ENCODE data around the gene FAM43B. TPM values are rescaled to one million over a fixed set of nuclear protein-coding genes. Genes with fewer than 3 reads are reported as not detected.
A peak's percentile ranks its signal among the peaks of the same experiment; 100 is the strongest.

The FAM43B gene
- polyA plus RNA-seq, 2 of the 4 experiments (the other 2 are of a cell fraction), result 0.76 to 6.9 TPM

DNA sequence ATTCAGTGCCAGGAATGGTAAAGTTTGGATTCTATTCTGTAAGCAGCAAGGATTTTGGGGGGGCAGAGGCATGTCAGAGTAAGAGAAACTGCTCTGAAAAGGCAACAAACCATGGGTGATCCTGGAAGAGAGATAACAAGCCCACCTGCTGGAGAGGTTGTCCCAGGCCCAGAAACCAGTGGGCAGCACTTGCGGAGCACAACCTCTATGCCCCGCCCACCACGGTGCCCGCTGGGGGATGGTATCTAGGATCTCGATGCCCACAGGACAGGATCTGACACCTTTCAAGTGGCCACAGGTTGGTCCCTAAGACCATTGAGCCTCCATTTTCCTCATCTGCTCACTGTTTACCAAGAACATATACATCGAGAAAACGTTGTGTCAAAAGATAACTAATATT, 24.2 kb upstream of the FAM43B start:
- TF ChIP-seq CHD4 (IDR thresholded peaks at IDR 0.05; ENCODE audit: borderline replicate concordance) (no peak), RAD21 (conservative IDR thresholded peaks at IDR 0.05 in 1 of 2, IDR thresholded peaks at IDR 0.05 in 1 of 2) (no peak), EHF (CRISPR knock-in tag; IDR thresholded peaks at IDR 0.05) (no peak)
- TF ChIP-seq, protein P1, sequence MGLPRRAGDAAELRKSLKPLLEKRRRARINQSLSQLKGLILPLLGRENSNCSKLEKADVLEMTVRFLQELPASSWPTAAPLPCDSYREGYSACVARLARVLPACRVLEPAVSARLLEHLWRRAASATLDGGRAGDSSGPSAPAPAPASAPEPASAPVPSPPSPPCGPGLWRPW (IDR thresholded peaks at IDR 0.05), result no peak
- 39% methylated on average over 7 of the region's 7 CpGs for WGBS (ENCODE audit: missing lambda C conversion rate)
- H3K4me1 ChIP-seq, result peaks cover 7% of the 10 kb centered on the region; the same call in 1 of the 3 replicates
- no peaks in the 10 kb centered on the region for H3K9me3 ChIP-seq
- H3K27ac ChIP-seq, result no peak overlapping the region
- DNase-seq (ENCODE audit: low read depth in 1 of 2, low spot score in 1 of 2) (no peak), ATAC-seq (no peak), FAIRE-seq (no peak)
- no peak overlapping the region for H3K4me2 ChIP-seq
- H3K4me3 ChIP-seq, result no peak overlapping the region
- CTCF ChIA-PET, result interaction anchor here (1.2 kb wide), 1 partner anchor 112 kb away, joined by 3 read pairs; no protein-coding TSS in a partner anchor
- POLR2A ChIA-PET, result no interaction called here

DNA sequence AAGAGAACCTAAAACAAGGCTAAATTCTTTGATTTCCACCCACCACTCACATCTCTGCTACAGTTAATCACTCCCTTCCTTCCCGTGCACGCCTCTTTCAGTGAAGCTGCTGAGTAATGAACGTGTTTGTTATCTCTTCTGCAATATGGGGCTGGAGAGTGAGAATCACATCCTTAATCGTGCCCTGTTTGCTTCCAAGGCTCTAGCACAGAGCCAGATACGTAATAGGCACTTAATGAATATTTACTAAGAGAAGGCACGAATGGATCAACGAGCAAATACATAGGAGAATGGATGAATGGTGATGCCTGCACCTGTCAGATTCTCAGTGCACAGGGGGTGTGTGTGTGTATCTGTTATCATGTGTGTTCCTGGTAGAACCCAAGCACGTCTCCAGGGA, 22.1 kb upstream of the FAM43B start:
- Histone ChIP-seq H3K9me3 (no peaks in the 10 kb centered on the region), H3K4me1 (peaks cover 7% of the 10 kb centered on the region; the same call in 1 of the 3 replicates), H3K4me3 (no peak overlapping the region), H3K27ac (no peak overlapping the region), H3K4me2 (no peak overlapping the region)
- WGBS (ENCODE audit: missing lambda C conversion rate), result 50% methylated on average over 8 of the region's 8 CpGs
- ATAC-seq (no peak), DNase-seq (ENCODE audit: low read depth in 1 of 2, low spot score in 1 of 2) (no peak), FAIRE-seq (no peak)
- ChIA-PET POLR2A (no interaction called here), CTCF (interaction anchor here (1.1 to 1.5 kb wide), 2 partner anchors 45 to 109 kb away, joined by 3 to 4 read pairs; no protein-coding TSS in a partner anchor)
- TF ChIP-seq FOXS1 (CRISPR knock-in tag; IDR thresholded peaks at IDR 0.05) (no peak), HOXB13 (CRISPR knock-in tag; IDR thresholded peaks at IDR 0.05; ENCODE audit: low read depth) (no peak), CBX8 (IDR thresholded peaks at IDR 0.05) (no peak), JUN (IDR thresholded peaks at IDR 0.05) (no peak), CHD2 (IDR thresholded peaks at IDR 0.05; ENCODE audit: low read length, partially characterized antibody) (no peak), ZNF302 (CRISPR knock-in tag; IDR thresholded peaks at IDR 0.05) (no peak), HOXA7 (CRISPR knock-in tag; IDR thresholded peaks at IDR 0.05) (no peak)
- TF ChIP-seq, protein P2, sequence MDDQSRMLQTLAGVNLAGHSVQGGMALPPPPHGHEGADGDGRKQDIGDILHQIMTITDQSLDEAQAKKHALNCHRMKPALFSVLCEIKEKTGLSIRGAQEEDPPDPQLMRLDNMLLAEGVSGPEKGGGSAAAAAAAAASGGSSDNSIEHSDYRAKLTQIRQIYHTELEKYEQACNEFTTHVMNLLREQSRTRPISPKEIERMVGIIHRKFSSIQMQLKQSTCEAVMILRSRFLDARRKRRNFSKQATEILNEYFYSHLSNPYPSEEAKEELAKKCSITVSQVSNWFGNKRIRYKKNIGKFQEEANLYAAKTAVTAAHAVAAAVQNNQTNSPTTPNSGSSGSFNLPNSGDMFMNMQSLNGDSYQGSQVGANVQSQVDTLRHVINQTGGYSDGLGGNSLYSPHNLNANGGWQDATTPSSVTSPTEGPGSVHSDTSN (IDR thresholded peaks at IDR 0.05), result no peak

DNA sequence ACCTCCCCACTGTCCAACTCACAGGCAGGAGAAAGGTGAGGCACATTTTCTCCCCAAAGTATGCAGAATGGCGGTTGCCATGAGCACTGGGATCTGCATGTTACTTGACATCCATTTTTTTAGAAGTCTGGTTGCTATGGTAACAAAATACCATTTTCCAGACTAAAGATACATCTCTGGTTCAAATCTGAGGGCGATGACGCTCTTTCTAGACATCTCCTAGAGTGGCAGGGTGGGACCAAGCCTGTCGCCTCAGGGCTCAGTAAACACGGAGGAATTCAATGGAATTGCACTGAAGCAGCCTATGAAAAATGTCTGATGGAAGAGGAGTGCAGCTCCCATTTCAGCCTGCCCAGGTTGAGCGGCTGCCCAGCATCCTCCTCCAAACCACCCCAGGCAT, 21.5 kb upstream of the FAM43B start:
- Histone ChIP-seq H3K4me2 (no peak overlapping the region), H3K27ac (no peak overlapping the region), H3K4me3 (no peak overlapping the region), H3K9me3 (no peaks in the 10 kb centered on the region), H3K4me1 (peaks cover 7% of the 10 kb centered on the region; the same call in 1 of the 3 replicates)
- FAIRE-seq, result no peak
- POLR2A ChIA-PET, result no interaction called here
- no peak for TF ChIP-seq RAD21 (conservative IDR thresholded peaks at IDR 0.05 in 1 of 2, IDR thresholded peaks at IDR 0.05 in 1 of 2)
- no peak for TF ChIP-seq BHLHE40 (IDR thresholded peaks at IDR 0.05; ENCODE audit: low read depth, low read length)
- TF ChIP-seq FOSB (CRISPR knock-in tag; IDR thresholded peaks at IDR 0.05), result no peak
- peak; percentile 10 to 53 for DNase-seq (ENCODE audit: low read depth in 1 of 2, low spot score in 1 of 2)
- CTCF ChIA-PET, result interaction anchor here (1.5 kb wide), 1 partner anchor 44 kb away, joined by 3 read pairs; no protein-coding TSS in a partner anchor
- 23% methylated on average over 6 of the region's 6 CpGs for WGBS (ENCODE audit: missing lambda C conversion rate)
- peak; percentile 71 to 73 for ATAC-seq

DNA sequence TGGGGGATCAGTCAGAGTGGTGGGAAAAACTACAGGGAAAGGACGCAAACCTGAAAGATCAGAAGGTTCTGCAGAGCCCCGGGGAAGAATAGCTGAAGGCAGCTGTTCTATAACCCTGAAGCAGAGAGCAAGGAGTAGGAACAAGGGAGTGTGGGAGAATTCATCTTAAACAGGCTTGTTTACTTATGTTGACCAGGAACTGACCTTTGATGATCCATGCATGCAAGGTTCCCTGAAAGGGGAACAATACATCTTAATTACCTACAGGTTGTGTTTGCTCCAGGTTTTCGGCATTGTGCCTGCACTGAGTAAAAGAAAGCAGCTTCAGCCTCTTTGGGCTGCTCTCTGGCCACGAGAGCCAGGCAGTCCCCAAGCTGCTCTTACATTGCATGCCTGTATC, 18.7 kb upstream of the FAM43B start:
- DNase-seq (ENCODE audit: low read depth in 1 of 2, low spot score in 1 of 2) (no peak), ATAC-seq (no peak), FAIRE-seq (no peak)
- Histone ChIP-seq H3K4me3 (no peak overlapping the region), H3K4me2 (no peak overlapping the region), H3K27ac (no peak overlapping the region), H3K4me1 (peaks cover 12% of the 10 kb centered on the region), H3K9me3 (no peaks in the 10 kb centered on the region)
- no peak for TF ChIP-seq HEYL (CRISPR knock-in tag; IDR thresholded peaks at IDR 0.05)
- TF ChIP-seq, protein P3, sequence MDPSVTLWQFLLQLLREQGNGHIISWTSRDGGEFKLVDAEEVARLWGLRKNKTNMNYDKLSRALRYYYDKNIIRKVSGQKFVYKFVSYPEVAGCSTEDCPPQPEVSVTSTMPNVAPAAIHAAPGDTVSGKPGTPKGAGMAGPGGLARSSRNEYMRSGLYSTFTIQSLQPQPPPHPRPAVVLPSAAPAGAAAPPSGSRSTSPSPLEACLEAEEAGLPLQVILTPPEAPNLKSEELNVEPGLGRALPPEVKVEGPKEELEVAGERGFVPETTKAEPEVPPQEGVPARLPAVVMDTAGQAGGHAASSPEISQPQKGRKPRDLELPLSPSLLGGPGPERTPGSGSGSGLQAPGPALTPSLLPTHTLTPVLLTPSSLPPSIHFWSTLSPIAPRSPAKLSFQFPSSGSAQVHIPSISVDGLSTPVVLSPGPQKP (IDR thresholded peaks at IDR 0.05; ENCODE audit: low read depth, low read length), result no peak
- TF ChIP-seq EHF (CRISPR knock-in tag; IDR thresholded peaks at IDR 0.05), result no peak
- TF ChIP-seq, protein P4, sequence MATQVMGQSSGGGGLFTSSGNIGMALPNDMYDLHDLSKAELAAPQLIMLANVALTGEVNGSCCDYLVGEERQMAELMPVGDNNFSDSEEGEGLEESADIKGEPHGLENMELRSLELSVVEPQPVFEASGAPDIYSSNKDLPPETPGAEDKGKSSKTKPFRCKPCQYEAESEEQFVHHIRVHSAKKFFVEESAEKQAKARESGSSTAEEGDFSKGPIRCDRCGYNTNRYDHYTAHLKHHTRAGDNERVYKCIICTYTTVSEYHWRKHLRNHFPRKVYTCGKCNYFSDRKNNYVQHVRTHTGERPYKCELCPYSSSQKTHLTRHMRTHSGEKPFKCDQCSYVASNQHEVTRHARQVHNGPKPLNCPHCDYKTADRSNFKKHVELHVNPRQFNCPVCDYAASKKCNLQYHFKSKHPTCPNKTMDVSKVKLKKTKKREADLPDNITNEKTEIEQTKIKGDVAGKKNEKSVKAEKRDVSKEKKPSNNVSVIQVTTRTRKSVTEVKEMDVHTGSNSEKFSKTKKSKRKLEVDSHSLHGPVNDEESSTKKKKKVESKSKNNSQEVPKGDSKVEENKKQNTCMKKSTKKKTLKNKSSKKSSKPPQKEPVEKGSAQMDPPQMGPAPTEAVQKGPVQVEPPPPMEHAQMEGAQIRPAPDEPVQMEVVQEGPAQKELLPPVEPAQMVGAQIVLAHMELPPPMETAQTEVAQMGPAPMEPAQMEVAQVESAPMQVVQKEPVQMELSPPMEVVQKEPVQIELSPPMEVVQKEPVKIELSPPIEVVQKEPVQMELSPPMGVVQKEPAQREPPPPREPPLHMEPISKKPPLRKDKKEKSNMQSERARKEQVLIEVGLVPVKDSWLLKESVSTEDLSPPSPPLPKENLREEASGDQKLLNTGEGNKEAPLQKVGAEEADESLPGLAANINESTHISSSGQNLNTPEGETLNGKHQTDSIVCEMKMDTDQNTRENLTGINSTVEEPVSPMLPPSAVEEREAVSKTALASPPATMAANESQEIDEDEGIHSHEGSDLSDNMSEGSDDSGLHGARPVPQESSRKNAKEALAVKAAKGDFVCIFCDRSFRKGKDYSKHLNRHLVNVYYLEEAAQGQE (IDR thresholded peaks at IDR 0.05), result no peak
- TF ChIP-seq RAD21 (conservative IDR thresholded peaks at IDR 0.05 in 1 of 2, IDR thresholded peaks at IDR 0.05 in 1 of 2), result no peak
- TF ChIP-seq, protein P5, sequence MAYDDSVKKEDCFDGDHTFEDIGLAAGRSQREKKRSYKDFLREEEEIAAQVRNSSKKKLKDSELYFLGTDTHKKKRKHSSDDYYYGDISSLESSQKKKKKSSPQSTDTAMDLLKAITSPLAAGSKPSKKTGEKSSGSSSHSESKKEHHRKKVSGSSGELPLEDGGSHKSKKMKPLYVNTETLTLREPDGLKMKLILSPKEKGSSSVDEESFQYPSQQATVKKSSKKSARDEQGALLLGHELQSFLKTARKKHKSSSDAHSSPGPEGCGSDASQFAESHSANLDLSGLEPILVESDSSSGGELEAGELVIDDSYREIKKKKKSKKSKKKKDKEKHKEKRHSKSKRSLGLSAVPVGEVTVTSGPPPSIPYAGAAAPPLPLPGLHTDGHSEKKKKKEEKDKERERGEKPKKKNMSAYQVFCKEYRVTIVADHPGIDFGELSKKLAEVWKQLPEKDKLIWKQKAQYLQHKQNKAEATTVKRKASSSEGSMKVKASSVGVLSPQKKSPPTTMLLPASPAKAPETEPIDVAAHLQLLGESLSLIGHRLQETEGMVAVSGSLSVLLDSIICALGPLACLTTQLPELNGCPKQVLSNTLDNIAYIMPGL (CRISPR knock-in tag; IDR thresholded peaks at IDR 0.05; ENCODE audit: borderline replicate concordance), result no peak
- 61% methylated on average over 4 of the region's 4 CpGs for WGBS (ENCODE audit: missing lambda C conversion rate)
- ChIA-PET CTCF (interaction anchor here (1.2 to 2.0 kb wide), 4 partner anchors 11 to 107 kb away, joined by 3 to 6 read pairs (median 4); partner anchors contain the start of gene PINK1), POLR2A (interaction anchor here (1.5 kb wide), 1 partner anchor 19 kb away, joined by 3 read pairs; the partner anchor contains the start of gene FAM43B)
